GM21529 (cell line): ENCODE results near the gene HEMGN.
A peak's percentile ranks its signal among the peaks of the same experiment; 100 is the strongest.
"Not testable (repeated sequence)": the region's sequence is repeated elsewhere in the genome, so short reads cannot be mapped to it uniquely, and the experiment has no call there.

Experiments used
- ATAC-seq: cut with Tn5 transposase; IDR thresholded peaks from one replicate; pipeline ENCODE4 v1.9.1; 2021; ENCODE audit not compliant: unreplicated experiment

The HEMGN gene

DNA sequence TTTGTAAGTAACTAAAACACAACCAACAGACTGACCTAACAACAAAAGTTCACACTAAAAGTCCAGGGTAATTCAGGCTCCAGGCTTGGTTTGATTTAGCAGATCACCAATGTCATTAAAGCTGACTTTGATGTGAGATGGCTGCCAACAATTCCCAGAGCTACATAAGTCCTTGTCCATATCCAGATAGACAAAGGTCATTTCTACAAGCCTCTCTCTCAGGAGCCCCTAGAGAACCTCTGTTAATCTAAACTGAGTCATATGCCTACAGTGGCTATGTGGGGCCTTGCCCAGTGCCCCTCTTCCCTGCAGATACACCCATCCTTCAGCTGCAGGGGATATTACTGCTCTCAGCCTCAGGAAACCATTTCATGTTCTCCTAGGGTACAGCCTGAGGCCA, 26.9 kb upstream of the HEMGN start:
- ATAC-seq = no peak

DNA sequence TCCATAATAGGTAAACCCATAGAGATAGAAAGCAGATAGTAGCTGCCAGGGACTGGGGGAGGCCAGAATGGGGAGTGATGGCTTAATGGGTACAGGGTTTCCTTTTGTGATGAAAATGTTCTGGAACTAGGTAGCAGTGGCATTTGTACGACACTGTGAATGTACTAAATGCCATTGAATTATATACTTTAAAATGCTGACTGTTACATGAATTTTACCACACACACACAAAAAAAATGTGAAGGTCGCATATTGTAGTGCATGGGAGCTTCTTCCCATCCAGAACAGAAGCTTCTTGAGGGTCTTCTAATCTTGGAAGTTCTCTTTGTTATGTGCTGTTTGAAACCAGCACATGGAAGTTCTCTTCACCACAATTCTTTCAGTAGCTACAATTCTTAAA, 25.3 kb upstream of the HEMGN start:
- no peak for ATAC-seq

GRCh38 chr9:97962575-97962974, 24.6 kb upstream of the HEMGN start:
- ATAC-seq = no peak

DNA sequence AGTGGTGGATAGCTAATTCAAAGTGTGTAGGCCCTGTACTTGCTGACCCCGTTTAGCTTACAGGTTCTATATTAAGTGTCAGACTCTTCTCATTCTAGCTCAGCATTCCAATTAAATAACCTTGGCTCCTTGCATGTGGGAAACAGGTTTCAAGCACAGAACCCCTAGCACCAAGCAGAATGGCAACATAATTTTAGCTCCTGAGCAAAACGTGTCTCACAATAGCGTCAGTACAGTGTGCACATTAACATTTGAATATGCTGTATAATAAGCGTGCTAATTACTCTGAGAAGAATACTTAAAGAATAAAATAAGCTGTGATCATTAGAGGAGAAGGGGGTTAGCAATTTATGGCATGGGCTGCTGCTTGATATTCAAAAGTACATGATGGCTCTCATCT, 24.2 kb upstream of the HEMGN start:
- ATAC-seq = no peak

DNA sequence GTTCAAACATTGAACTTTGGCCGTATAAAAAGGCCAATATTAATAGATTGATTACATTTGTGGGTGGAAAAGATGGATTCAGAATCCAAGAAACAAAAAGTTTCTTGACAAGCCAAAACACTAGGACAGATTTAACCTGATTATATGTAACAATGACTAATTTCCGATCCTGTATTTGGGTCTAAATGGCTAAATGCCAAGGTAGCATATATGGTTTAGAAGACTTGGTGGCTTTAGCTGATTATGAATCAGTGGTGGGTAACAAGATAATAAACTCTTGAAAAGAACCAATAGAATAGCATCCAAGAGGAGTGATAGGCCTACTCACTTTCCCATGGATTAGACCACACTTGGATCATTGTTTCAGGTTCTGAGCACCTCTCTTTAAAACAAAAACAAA, 23.4 kb upstream of the HEMGN start:
- no peak for ATAC-seq

GRCh38 chr9:97960678-97961328, 22.8 kb upstream of the HEMGN start:
- ATAC-seq = not testable (repeated sequence)

- ATAC-seq = no peak
Measured at GRCh38 chr9:97959585-97959984, 21.6 kb upstream of the HEMGN start.

GRCh38 chr9:97958812-97959511, 21.0 kb upstream of the HEMGN start:
- no peak for ATAC-seq

GRCh38 chr9:97956331-97956730, 18.4 kb upstream of the HEMGN start:
- ATAC-seq = no peak

DNA sequence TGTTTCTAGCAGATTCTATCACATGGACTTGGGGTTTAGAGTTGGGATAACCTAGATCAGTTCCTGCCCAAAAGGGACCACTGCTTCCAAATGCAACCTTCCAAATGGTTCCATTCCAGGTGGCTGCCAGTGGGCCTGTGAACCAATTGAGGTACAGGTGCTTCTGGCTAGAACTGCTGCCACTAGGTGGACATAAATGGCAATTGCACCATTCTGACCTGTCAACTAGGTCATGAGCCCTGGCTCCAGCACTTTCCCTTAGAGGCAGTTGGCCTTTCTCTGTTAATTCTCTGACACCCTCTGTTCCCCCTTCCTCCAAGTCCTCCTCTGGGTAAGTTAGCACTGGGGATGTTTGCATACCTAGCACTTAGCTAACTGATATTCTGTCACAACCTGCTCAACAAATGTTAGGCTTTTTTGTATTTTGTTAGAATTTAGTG, 16.6 kb upstream of the HEMGN start:
- peak; percentile 83 for ATAC-seq

DNA sequence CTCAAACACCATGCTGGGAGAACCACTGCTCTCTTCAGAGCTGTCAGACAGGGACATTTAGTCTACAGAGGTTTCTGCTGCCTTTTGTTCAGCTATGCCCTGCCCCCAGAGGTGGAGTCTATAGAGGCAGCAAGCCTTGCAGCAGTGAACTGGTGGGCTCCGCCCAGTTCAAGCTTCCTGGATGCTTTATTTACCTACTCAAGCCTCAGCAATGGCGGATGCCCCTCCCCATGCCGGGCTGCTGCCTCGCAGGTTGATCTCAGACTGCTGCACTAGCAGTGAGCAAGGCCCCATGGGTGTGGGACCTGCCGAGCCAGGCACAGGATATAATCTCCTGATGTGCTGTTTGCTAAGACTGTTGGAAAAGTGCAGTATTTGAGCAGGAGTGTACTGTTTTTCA, 12.9 kb upstream of the HEMGN start:
- ATAC-seq = not testable (repeated sequence)

DNA sequence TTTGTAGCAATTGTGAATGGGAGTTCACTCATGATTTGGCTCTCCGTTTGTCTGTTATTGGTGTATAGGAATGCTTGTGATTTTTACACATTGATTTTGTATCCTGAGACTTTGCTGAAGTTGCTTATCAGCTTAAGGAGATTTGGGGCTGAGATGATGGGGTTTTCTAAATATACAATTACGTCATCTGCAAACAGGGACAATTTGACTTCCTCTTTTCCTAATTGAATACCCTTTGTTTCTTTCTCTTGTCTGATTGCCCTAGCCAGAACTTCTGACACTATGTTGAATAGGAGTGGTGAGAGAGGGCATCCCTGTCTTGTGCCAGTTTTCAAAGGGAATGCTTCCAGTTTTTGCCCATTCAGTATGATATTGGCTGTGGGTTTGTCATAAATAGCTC, 9.1 kb upstream of the HEMGN start:
- ATAC-seq = not testable (repeated sequence)

GRCh38 chr9:97945470-97945869, 7.5 kb upstream of the HEMGN start:
- ATAC-seq = not testable (repeated sequence)

DNA sequence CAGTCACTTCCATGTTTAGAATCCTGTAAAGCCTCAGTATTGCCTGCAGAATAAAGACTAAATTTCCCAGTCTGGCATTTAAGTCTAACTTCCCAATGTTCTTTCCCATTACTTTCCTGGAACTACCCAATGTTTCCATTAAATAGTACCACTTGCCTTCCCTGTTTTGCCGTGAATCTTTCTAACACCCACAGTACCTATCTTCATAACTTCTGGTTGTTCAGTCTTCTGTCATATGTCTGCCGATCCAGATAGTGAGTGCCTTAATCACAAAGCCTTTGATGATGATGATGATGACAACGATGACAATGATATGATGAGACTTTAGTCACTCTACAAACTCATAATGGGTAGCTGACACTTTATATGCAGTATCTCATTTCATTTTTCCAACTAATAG, 6.6 kb upstream of the HEMGN start:
- ATAC-seq = no peak

DNA sequence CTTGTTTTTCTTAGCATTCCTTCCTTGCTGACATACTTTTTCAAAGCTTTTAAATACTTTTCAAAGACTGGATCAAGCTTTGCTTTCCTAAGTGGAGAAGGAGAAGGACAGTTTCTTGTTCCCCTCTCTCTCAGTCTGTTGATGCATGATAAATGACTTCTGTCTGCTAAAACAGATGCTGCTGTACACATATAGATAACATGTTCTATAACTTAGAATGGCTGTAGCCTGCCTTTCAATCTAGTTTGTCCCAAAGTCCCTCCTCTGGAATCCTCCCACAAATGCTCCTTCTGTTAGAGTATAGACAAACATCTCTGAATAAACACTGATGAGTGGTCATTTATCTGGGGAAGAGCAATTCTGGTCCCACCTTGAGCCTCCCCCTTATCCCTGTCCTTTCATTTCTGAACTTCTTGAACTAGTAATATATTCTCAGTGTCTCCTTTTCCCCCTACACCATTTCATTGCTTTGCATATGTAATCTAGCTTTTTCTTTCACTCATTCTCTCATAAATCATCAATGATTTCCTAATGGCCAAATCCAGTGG, 5.4 kb upstream of the HEMGN start:
- ATAC-seq = no peak

DNA sequence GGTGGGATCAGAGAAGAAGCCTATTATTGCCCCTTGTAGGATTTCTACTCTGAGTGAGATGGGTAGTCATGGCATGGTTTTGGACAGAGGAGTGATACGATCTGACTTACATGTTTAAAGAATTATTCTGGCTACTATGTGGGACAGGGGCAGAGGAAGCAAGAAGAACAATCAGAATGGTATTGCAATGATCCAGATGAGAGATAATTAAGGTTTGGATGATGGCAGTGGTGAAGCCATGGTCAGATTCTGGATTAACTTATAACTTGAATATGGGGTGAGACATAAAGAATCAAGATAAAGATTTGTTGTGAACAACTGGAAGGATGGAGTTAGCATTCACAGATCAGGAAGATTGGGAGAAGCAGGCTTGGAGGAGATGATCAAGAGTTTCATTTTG, 3.4 kb upstream of the HEMGN start:
- ATAC-seq = no peak

DNA sequence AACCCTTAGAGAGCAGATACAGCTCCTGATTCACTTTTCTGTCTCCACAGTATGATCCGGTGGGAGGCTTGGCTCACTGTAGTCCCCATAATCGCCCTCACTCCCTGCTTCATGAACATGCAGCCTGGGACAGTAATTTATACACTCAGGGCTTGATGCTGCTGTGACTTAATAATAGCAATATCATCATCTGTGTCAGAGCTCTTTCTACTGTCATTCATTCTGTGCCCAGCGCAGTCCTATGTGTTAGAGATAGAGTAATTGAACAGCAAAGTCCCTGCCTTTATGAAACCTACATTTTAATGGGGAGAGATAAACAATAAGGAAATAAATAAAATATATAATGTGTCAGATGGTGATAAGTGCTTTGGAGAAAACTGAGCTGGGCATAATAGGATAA, 2.8 kb upstream of the HEMGN start:
- no peak for ATAC-seq

- ATAC-seq = no peak
Measured at GRCh38 chr9:97940233-97940632, 2.3 kb upstream of the HEMGN start.

GRCh38 chr9:97936998-97937397, 974 bp downstream of the HEMGN start:
- no peak for ATAC-seq

DNA sequence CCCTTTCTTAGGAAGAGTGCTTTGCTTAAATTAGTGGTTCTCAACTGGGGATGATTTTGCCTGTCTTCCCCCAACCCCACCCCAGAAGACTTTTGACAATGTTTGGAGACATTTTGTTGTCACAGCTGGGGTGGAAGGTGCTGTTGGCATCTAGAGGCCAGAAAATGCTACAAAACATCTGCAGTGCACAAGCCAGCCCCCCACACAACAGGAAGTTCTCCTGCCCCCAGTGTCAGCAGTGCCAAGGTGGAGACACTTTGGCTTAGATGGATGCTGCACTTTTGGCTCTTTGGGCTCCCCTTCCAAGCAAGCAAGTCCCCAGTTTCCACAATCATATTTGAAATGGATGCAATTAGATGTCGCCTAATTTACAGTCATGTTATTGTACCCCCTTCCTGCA, 2.7 kb downstream of the HEMGN start:
- ATAC-seq = no peak

DNA sequence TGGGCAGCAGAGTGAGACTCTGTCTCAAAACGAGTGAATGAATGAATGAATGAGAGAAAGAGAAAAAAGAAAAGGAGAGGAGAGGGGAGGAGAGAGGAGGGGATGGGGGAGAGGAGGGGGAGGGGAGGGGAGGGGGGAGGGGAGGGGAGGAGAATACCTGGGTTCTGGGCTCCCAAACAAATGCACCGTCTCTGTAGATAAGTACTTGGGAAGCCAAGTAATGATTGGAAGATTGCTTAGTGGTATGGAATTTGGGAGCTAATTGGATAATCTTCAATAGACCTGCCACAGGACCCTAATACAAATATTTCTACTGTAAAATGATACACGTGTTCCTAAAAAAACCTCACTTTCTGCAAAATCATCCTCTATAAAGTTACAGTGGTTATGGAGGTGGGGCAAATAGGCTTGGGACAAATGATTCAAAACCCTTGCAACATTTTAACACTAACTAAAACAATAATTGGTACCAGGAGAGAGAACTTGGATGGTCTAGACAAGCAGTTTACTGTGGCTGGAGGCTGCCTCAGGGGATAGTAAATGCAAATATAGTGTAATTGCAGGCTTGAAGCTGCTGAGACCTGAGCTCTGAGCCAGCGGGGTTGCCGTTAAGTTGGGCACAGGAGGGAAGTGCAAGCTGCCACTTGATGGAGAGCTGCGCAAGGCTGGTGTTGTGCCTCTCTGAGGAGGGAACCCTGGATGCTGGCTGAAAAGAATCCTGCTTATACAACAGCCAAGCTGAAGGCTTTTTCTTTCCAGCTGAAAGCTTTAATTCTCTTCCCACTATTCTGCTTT, 3.5 kb downstream of the HEMGN start:
- no peak for ATAC-seq
